HepG2 (cell line): ENCODE results near the gene CD46. TPM values are rescaled to one million over a fixed set of nuclear protein-coding genes. Genes with fewer than 3 reads are reported as not detected.

ENCODE experiments used
- ADNP ChIP-seq: sonication (generic); formaldehyde crosslinking; IDR thresholded peaks from 2 replicates; pipeline ENCODE4 v1.4.0; 2020; ENCODE audit warnings: missing genetic modification reagents
- ASH2L ChIP-seq: fragments of 300-600, 200-600 bp; sonication (generic); IDR thresholded peaks from 2 replicates; pipeline ENCODE4 v1.7.0; 2017; ENCODE audit warnings: low read depth, mild to moderate bottlenecking, moderate library complexity, mixed read lengths, low read length; ENCODE audit not compliant: insufficient read length
- CEBPB ChIP-seq: IDR thresholded peaks from 2 replicates; pipeline ENCODE4 v1.6.1; 2011; ENCODE audit warnings: low read depth, low read length, improper control_type of control experiment, borderline replicate concordance
- CHCHD3 ChIP-seq: sonication (generic); formaldehyde crosslinking; IDR thresholded peaks from 2 replicates; pipeline ENCODE4 v1.8.0; 2022; ENCODE audit warnings: mild to moderate bottlenecking, missing genetic modification reagents, moderate library complexity
- ELF1 ChIP-seq: sonication (generic); formaldehyde crosslinking; IDR thresholded peaks from 2 replicates; pipeline ENCODE4 v1.4.0; 2020; ENCODE audit warnings: missing genetic modification reagents
- ETV5 ChIP-seq: IDR thresholded peaks from 2 replicates; pipeline ENCODE4 v1.6.1; 2018; ENCODE audit warnings: missing biosample characterization, missing genetic modification reagents, inconsistent platforms, borderline replicate concordance
- GABPB1 ChIP-seq: IDR thresholded peaks from 2 replicates; pipeline ENCODE4 v1.6.1; 2016; ENCODE audit warnings: mild to moderate bottlenecking, missing genetic modification reagents, moderate library complexity, missing compliant biosample characterization
- HCFC1 ChIP-seq: fragments of 150-350 bp; IDR thresholded peaks from 2 replicates; pipeline ENCODE4 v1.6.1; 2014; ENCODE audit warnings: low read depth, low read length
- HDAC6 ChIP-seq: fragments of 200-600 bp; sonication (generic); IDR thresholded peaks from 2 replicates; pipeline ENCODE4 v1.7.0; 2017; ENCODE audit warnings: mild to moderate bottlenecking, antibody characterized with exemption, low read length, low read depth
- HNF4A ChIP-seq: sonication (generic); formaldehyde crosslinking; IDR thresholded peaks from 2 replicates; pipeline ENCODE4 v1.4.0; 2020; ENCODE audit warnings: missing genetic modification reagents
- KDM2A ChIP-seq: sonication (generic); formaldehyde crosslinking; IDR thresholded peaks from 2 replicates; pipeline ENCODE4 v1.4.0; 2020; ENCODE audit warnings: low read depth, missing genetic modification reagents, borderline replicate concordance
- NCOA5 ChIP-seq: sonication (generic); formaldehyde crosslinking; IDR thresholded peaks from 2 replicates; pipeline ENCODE4 v1.4.0; 2020; ENCODE audit warnings: missing genetic modification reagents
- POLR2AphosphoS2 ChIP-seq: IDR thresholded peaks from 2 replicates; pipeline ENCODE4 v1.6.1; 2011; ENCODE audit warnings: low read depth, low read length, improper control_type of control experiment
- SETDB1 ChIP-seq: sonication (generic); formaldehyde crosslinking; IDR thresholded peaks from 2 replicates; pipeline ENCODE4 v1.5.1; 2020; ENCODE audit warnings: missing genetic modification reagents, mild to moderate bottlenecking, borderline replicate concordance
- SNAPC5 ChIP-seq: sonication (generic); formaldehyde crosslinking; IDR thresholded peaks from 2 replicates; pipeline ENCODE4 v1.8.1; 2023; ENCODE audit warnings: mild to moderate bottlenecking, missing genetic modification reagents, borderline replicate concordance
- TBX3 ChIP-seq: fragments of 450-650 bp; IDR thresholded peaks from 2 replicates; pipeline ENCODE4 v1.6.1; 2017; ENCODE audit warnings: antibody characterized with exemption, mild to moderate bottlenecking, inconsistent platforms, borderline replicate concordance
- YEATS4 ChIP-seq: sonication (generic); formaldehyde crosslinking; IDR thresholded peaks from 2 replicates; pipeline ENCODE4 v1.4.0; 2020; ENCODE audit warnings: missing genetic modification reagents, borderline replicate concordance
- ZBTB7A ChIP-seq: sonication (generic); formaldehyde crosslinking; IDR thresholded peaks from 2 replicates; pipeline ENCODE4 v1.8.0; 2022; ENCODE audit warnings: mild to moderate bottlenecking, missing genetic modification reagents
- ZNF225 ChIP-seq: sonication (generic); formaldehyde crosslinking; IDR thresholded peaks from 2 replicates; pipeline ENCODE4 v1.4.0; 2020; ENCODE audit warnings: mild to moderate bottlenecking, missing genetic modification reagents
- ZNF263 ChIP-seq: sonication (generic); formaldehyde crosslinking; IDR thresholded peaks from 2 replicates; pipeline ENCODE4 v1.4.0; 2020; ENCODE audit warnings: missing genetic modification reagents
- ZNF317 ChIP-seq: sonication (generic); formaldehyde crosslinking; IDR thresholded peaks from 2 replicates; pipeline ENCODE4 v1.5.0; 2020; ENCODE audit warnings: mild to moderate bottlenecking, missing genetic modification reagents
- polyA plus RNA-seq, 8 experiments: library from polyadenylated mRNA; depleted of rRNA in 3 of 8; stranded (reverse) in 7 of 8; unstranded in 1 of 8; fragments of >200 nt; fragmentation: Illumina TruSeq in 4 of 8; extraction: Trizol in 4 of 8; gene quantifications; 2 replicates each; pipeline versions ENCODE4 v1.2.1 to v1.2.3, GENCODE V29; 2011 to 2016; ENCODE audit warnings: low read depth in 4 of 8, missing spikeins in 1 of 8, mixed read lengths in 1 of 8; ENCODE audit not compliant: insufficient read depth in 1 of 8
- total RNA-seq, 5 experiments: library from RNA; depleted of rRNA; stranded (reverse); fragments of >200 nt; fragmentation: Illumina TruSeq; extraction: Trizol; gene quantifications; 2 replicates each; pipeline ENCODE4 v1.2.3, GENCODE V29; 2016; ENCODE audit warnings: low read depth in 1 of 5
- TF ChIP-seq, protein P1 (sequence below): sonication (generic); formaldehyde crosslinking; IDR thresholded peaks from 2 replicates; pipeline ENCODE4 v1.5.1; 2020; ENCODE audit warnings: missing genetic modification reagents, mild to moderate bottlenecking, borderline replicate concordance
- TF ChIP-seq, protein P2 (sequence below): sonication (generic); formaldehyde crosslinking; IDR thresholded peaks from 2 replicates; pipeline ENCODE4 v1.4.0; 2020; ENCODE audit warnings: low read depth, missing genetic modification reagents
- TF ChIP-seq, protein P3 (sequence below): sonication (generic); formaldehyde crosslinking; IDR thresholded peaks from 2 replicates; pipeline ENCODE4 v1.4.0; 2020; ENCODE audit warnings: mild to moderate bottlenecking, missing genetic modification reagents

Gene CD46
- total and polyA plus RNA-seq, 2 of the 13 experiments (the other 11 are each of a cell fraction or from before 2014, with no cell fraction given): 130 to 277 TPM

GRCh38 chr1:207823880-207824566, 72.2 kb downstream of the CD46 start (continued):
- TF ChIP-seq, protein P1, sequence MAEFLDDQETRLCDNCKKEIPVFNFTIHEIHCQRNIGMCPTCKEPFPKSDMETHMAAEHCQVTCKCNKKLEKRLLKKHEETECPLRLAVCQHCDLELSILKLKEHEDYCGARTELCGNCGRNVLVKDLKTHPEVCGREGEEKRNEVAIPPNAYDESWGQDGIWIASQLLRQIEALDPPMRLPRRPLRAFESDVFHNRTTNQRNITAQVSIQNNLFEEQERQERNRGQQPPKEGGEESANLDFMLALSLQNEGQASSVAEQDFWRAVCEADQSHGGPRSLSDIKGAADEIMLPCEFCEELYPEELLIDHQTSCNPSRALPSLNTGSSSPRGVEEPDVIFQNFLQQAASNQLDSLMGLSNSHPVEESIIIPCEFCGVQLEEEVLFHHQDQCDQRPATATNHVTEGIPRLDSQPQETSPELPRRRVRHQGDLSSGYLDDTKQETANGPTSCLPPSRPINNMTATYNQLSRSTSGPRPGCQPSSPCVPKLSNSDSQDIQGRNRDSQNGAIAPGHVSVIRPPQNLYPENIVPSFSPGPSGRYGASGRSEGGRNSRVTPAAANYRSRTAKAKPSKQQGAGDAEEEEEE (CRISPR knock-in tag): no peak
- TF ChIP-seq NCOA5 (CRISPR knock-in tag): no peak
- TF ChIP-seq SETDB1: no peak
- peak; percentile 83 for TF ChIP-seq ASH2L
- TF ChIP-seq TBX3: peak; percentile 32; the same call in 1 of the 2 replicates
- TF ChIP-seq ETV5 (CRISPR knock-in tag): no peak
- peak; percentile 61; the same call in 1 of the 2 replicates for TF ChIP-seq YEATS4 (CRISPR knock-in tag)
- TF ChIP-seq ZBTB7A (CRISPR knock-in tag): no peak
- TF ChIP-seq ZNF225 (CRISPR knock-in tag): no peak
- no peak for TF ChIP-seq POLR2AphosphoS2
- peak; percentile 61; the same call in 1 of the 2 replicates for TF ChIP-seq CEBPB
- TF ChIP-seq ELF1 (CRISPR knock-in tag): peak; percentile 5; the same call in 1 of the 2 replicates
- peak; percentile 26; the same call in 1 of the 2 replicates for TF ChIP-seq HNF4A (CRISPR knock-in tag)
- peak; percentile 56; the same call in 1 of the 2 replicates for TF ChIP-seq KDM2A
- TF ChIP-seq ZNF263 (CRISPR knock-in tag): no peak
- TF ChIP-seq GABPB1 (CRISPR knock-in tag): 0 out of 2 replicates have a peak, but pooled peaks have one; percentile 15
- TF ChIP-seq ADNP (CRISPR knock-in tag): no peak
- TF ChIP-seq SNAPC5 (CRISPR knock-in tag): no peak
- no peak for TF ChIP-seq ZNF317 (CRISPR knock-in tag)
- TF ChIP-seq, protein P2, sequence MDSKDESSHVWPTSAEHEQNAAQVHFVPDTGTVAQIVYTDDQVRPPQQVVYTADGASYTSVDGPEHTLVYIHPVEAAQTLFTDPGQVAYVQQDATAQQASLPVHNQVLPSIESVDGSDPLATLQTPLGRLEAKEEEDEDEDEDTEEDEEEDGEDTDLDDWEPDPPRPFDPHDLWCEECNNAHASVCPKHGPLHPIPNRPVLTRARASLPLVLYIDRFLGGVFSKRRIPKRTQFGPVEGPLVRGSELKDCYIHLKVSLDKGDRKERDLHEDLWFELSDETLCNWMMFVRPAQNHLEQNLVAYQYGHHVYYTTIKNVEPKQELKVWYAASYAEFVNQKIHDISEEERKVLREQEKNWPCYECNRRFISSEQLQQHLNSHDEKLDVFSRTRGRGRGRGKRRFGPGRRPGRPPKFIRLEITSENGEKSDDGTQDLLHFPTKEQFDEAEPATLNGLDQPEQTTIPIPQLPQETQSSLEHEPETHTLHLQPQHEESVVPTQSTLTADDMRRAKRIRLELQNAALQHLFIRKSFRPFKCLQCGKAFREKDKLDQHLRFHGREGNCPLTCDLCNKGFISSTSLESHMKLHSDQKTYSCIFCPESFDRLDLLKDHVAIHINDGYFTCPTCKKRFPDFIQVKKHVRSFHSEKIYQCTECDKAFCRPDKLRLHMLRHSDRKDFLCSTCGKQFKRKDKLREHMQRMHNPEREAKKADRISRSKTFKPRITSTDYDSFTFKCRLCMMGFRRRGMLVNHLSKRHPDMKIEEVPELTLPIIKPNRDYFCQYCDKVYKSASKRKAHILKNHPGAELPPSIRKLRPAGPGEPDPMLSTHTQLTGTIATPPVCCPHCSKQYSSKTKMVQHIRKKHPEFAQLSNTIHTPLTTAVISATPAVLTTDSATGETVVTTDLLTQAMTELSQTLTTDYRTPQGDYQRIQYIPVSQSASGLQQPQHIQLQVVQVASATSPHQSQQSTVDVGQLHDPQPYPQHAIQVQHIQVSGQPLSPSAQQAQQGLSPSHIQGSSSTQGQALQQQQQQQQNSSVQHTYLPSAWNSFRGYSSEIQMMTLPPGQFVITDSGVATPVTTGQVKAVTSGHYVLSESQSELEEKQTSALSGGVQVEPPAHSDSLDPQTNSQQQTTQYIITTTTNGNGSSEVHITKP: no peak
- TF ChIP-seq CHCHD3: no peak
- TF ChIP-seq HDAC6: no peak
- no peak for TF ChIP-seq HCFC1
- TF ChIP-seq, protein P3, sequence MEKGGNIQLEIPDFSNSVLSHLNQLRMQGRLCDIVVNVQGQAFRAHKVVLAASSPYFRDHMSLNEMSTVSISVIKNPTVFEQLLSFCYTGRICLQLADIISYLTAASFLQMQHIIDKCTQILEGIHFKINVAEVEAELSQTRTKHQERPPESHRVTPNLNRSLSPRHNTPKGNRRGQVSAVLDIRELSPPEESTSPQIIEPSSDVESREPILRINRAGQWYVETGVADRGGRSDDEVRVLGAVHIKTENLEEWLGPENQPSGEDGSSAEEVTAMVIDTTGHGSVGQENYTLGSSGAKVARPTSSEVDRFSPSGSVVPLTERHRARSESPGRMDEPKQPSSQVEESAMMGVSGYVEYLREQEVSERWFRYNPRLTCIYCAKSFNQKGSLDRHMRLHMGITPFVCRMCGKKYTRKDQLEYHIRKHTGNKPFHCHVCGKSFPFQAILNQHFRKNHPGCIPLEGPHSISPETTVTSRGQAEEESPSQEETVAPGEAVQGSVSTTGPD (CRISPR knock-in tag): no peak
